Activated naive CD4-positive, alpha-beta T cell treated with anti-CD3 and anti-CD28 coated beads for 36 hours (primary cell): ENCODE data around the gene SAMD5. TPM values are rescaled to one million over a fixed set of nuclear protein-coding genes. Genes with fewer than 3 reads are reported as not detected.

Experiments
- CTCF ChIA-PET: fragments of 350-600 bp; sonication (Branson Sonifier 250); formaldehyde crosslinking; loops from one replicate; lab custom pipeline; 2021; ENCODE audit warnings: antibody characterized with exemption; lab: Charles Lee
- DNase-seq: peaks from one replicate; pipeline ENCODE4 v3.0.0-alpha.2; 2020
- H3K27ac Mint-ChIP-seq: one replicate; pipeline ENCODE4 v1.8.0; 2021; ENCODE audit warnings: mild to moderate bottlenecking, mixed read lengths
- H3K27me3 Mint-ChIP-seq: one replicate; pipeline ENCODE4 v1.8.0; 2021; ENCODE audit warnings: low read depth, mixed read lengths
- H3K36me3 Mint-ChIP-seq: one replicate; pipeline ENCODE4 v1.8.0; 2021; ENCODE audit warnings: low read depth, mixed read lengths
- H3K4me1 Mint-ChIP-seq: one replicate; pipeline ENCODE4 v1.8.0; 2021; ENCODE audit warnings: low read depth, mixed read lengths
- H3K4me3 Mint-ChIP-seq: one replicate; pipeline ENCODE4 v1.8.0; 2021; ENCODE audit warnings: mild to moderate bottlenecking, moderate library complexity, mixed read lengths
- H3K9me3 Mint-ChIP-seq: one replicate; pipeline ENCODE4 v1.8.0; 2021; ENCODE audit warnings: mixed read lengths
- intact Hi-C: fragments of 100-400 bp; cut with micrococcal nuclease; formaldehyde crosslinking; loops from one replicate; pipeline ENCODE4 v1.15.1; 2023
- total RNA-seq, 2 experiments: library from RNA; stranded (reverse); gene quantifications; one replicate each; pipeline ENCODE4 v1.2.3, GENCODE V29; 2021

Gene SAMD5
- total RNA-seq, 2 experiments from 2014 or later, result not detected

DNA sequence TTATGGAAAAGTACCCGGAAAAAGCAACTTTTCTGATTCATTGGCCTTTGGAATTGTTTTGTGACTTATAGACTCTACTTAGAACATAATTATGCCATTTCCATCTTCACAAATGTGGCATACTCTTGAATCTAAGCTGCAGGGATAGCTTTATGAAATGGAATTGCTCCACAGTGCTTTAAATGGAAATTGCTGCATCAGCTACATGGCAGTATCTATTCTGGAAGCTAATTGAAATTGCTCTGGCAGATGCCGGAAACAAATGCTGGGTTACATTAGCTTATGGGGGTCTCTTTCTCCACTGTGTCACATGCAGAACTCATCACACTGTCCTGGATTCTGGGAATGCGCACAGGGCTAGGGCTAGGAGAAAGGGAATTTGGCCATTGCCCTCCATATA, 108.9 kb downstream of the SAMD5 start:
- no peak for DNase-seq
- no peak overlapping the region for H3K4me3 Mint-ChIP-seq
- no peaks in the 10 kb centered on the region for H3K36me3 Mint-ChIP-seq
- no peaks in the 10 kb centered on the region for H3K4me1 Mint-ChIP-seq
- intact Hi-C loops, result no loop called here
- H3K9me3 Mint-ChIP-seq, result no peaks in the 10 kb centered on the region
- no peak overlapping the region for H3K27ac Mint-ChIP-seq
- CTCF ChIA-PET, result no interaction called here
- no peaks in the 10 kb centered on the region for H3K27me3 Mint-ChIP-seq

DNA sequence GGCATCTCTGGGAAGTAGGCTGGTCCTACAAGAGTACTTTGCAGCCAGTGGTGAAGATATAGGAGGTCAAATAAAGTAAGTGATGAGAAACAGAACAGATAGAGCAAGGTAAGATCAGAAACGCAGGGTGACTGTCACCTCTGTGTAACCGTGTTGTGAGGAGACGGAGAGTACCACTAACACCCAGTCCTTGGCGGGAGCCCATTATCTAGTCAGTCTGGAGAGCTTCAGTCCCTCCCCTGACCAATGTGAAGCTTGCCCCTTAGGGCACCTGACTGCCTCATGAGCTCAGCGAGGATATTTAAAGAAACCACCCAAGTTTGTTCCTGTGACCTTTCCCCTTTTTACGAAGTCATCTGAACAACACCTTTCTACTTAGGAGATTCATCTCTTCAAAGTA, 110.0 kb downstream of the SAMD5 start:
- DNase-seq, result no peak
- CTCF ChIA-PET, result no interaction called here
- H3K4me3 Mint-ChIP-seq, result no peak overlapping the region
- H3K36me3 Mint-ChIP-seq, result no peaks in the 10 kb centered on the region
- intact Hi-C loops, result no loop called here
- no peaks in the 10 kb centered on the region for H3K4me1 Mint-ChIP-seq
- no peaks in the 10 kb centered on the region for H3K27me3 Mint-ChIP-seq
- no peaks in the 10 kb centered on the region for H3K9me3 Mint-ChIP-seq
- no peak overlapping the region for H3K27ac Mint-ChIP-seq

- Mint-ChIP-seq H3K27me3 (no peaks in the 10 kb centered on the region), H3K4me1 (no peaks in the 10 kb centered on the region), H3K4me3 (no peak overlapping the region), H3K9me3 (no peaks in the 10 kb centered on the region), H3K27ac (no peak overlapping the region), H3K36me3 (no peaks in the 10 kb centered on the region)
- intact Hi-C loops, result no loop called here
- CTCF ChIA-PET, result interaction anchor here (0.6 kb wide), 1 partner anchor 60 kb away, joined by 3 read pairs; no protein-coding TSS in a partner anchor
- DNase-seq, result no peak
These were observed 110.4 kb downstream of the SAMD5 start for GRCh38 chr6:147618927-147619326.
